Measurements from ENCODE around the gene LRRC1.

DNA sequence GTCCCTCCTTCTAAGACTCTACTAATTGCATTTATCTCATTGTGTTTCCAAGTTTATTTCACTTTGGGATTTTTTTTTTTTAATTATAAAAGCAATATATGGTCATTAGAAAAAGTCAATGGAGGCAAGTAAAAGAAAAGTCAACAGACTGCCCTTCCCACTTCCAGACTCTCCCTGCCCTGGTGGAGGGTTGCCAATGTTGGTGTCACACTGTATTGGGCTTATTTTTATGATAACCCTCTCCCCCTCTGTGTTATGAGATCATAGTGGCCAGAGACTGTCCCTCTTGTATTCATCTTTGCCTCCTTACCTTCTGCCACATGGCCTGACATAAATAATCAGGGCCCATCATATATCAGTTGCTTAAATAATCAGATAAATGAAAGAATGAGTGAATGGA is 63.4 kb downstream of the LRRC1 start:
- TF ChIP-seq CTCF (IDR thresholded peaks at IDR 0.05) (no peak), POLR2A (IDR thresholded peaks at IDR 0.05) (no peak)
